Stimulated activated CD4-positive, alpha-beta T cell treated with anti-CD3 and anti-CD28 coated beads, TNF-alpha, amount 100 ng/mL, for 4 hours (primary cell): ENCODE data around the gene CD300A.
"Not testable (repeated sequence)": the region's sequence is repeated elsewhere in the genome, so short reads cannot be mapped to it uniquely, and the experiment has no call there.

ENCODE experiments used
- DNase-seq, 3 experiments: peaks; one replicate each; pipeline ENCODE4 v3.0.0-alpha.2; 2020; ENCODE audit warnings: low read depth in 3 of 3

Gene CD300A

GRCh38 chr17:74518413-74518981 is 52.1 kb downstream of the CD300A start:
- not testable (repeated sequence) for DNase-seq

- DNase-seq = no peak
Measured at GRCh38 chr17:74520016-74520434, 53.6 kb downstream of the CD300A start.

GRCh38 chr17:74520790-74521480 is 54.5 kb downstream of the CD300A start:
- no peak for DNase-seq

- no peak for DNase-seq
Measured at GRCh38 chr17:74521701-74522201, 55.3 kb downstream of the CD300A start.

- DNase-seq = no peak
Measured at GRCh38 chr17:74522381-74523105, 56.1 kb downstream of the CD300A start.

GRCh38 chr17:74523308-74523707 is 56.9 kb downstream of the CD300A start:
- DNase-seq = no peak

GRCh38 chr17:74524653-74525464 is 58.4 kb downstream of the CD300A start:
- DNase-seq = no peak

- DNase-seq = no peak
Measured at GRCh38 chr17:74525465-74525725, 59.0 kb downstream of the CD300A start.

- no peak for DNase-seq
Measured at GRCh38 chr17:74525781-74526288, 59.4 kb downstream of the CD300A start.

GRCh38 chr17:74526681-74527080 is 60.2 kb downstream of the CD300A start:
- no peak for DNase-seq

- no peak for DNase-seq
Measured at GRCh38 chr17:74527081-74527480, 60.6 kb downstream of the CD300A start.

- DNase-seq = no peak
Measured at GRCh38 chr17:74527756-74528155, 61.3 kb downstream of the CD300A start.

- no peak for DNase-seq
Measured at GRCh38 chr17:74528491-74529199, 62.2 kb downstream of the CD300A start.

GRCh38 chr17:74529243-74529642 is 62.8 kb downstream of the CD300A start:
- DNase-seq = no peak

GRCh38 chr17:74530831-74531150 is 64.4 kb downstream of the CD300A start:
- DNase-seq = no peak

- DNase-seq = no peak
Measured at GRCh38 chr17:74531231-74531761, 64.9 kb downstream of the CD300A start, which contains the start of gene CD300LB. TSS of gene CD300LB (minus strand) at chr17:74531475. CDS start at chr17:74531350, 125 bp downstream.

GRCh38 chr17:74532115-74532514 is 65.7 kb downstream of the CD300A start:
- DNase-seq = no peak
